AG04450 (cell line): ENCODE measurements around the gene PPP1R37. TPM values are rescaled to one million over a fixed set of nuclear protein-coding genes. Genes with fewer than 3 reads are reported as not detected.

Source experiments
- CTCF ChIA-PET: fragments of 300-600, 350-600 bp; formaldehyde crosslinking; extraction: SDS; loops from one replicate; lab custom pipeline; 2022; ENCODE audit warnings: antibody characterized with exemption, inconsistent platforms; lab: Charles Lee
- POLR2A ChIA-PET: fragments of 350-600 bp; formaldehyde crosslinking; extraction: SDS; loops from one replicate; lab custom pipeline; 2021; ENCODE audit warnings: antibody characterized with exemption, inconsistent platforms; lab: Yijun Ruan, JAX
- DNase-seq: peaks from one replicate; pipeline ENCODE4 v3.0.0-alpha.2; 2011; ENCODE audit warnings: low read depth, low spot score
- H3K27ac ChIP-seq: one replicate; pipeline ENCODE4 v1.5.1; 2012; ENCODE audit warnings: low read depth, low read length, control low read depth
- H3K27me3 ChIP-seq: one replicate; pipeline ENCODE4 v1.6.0; 2012; ENCODE audit warnings: low read length; ENCODE audit not compliant: control insufficient read depth, insufficient read depth
- H3K4me3 ChIP-seq: 2 replicates; pipeline ENCODE4 v1.5.1; 2011; ENCODE audit warnings: mild to moderate bottlenecking, low read depth, low read length, control low read depth
- H3K9me3 ChIP-seq: 2 replicates; pipeline ENCODE4 v1.5.1; 2012; ENCODE audit warnings: low read length; ENCODE audit not compliant: control insufficient read depth, insufficient read depth
- CTCF ChIP-seq: IDR thresholded peaks from 2 replicates; pipeline ENCODE4 v1.5.1; 2011; ENCODE audit warnings: low read depth, low read length, control low read depth, inconsistent platforms
- polyA plus RNA-seq: library from polyadenylated mRNA; depleted of rRNA; stranded (reverse); fragments of >200 nt; gene quantifications from 2 replicates; pipeline ENCODE4 v1.2.3, GENCODE V29; 2011

Gene PPP1R37
- polyA plus RNA-seq, 1 experiment, result 8.6 TPM

GRCh38 chr19:45142016-45142725 is 49.2 kb downstream of the PPP1R37 start:
- no peak overlapping the region for H3K27ac ChIP-seq
- no peak for TF ChIP-seq CTCF
- no peak for DNase-seq
- POLR2A ChIA-PET, result no interaction called here
- CTCF ChIA-PET, result no interaction called here
- no peaks in the 10 kb centered on the region; the same call in 1 of the 2 replicates for H3K9me3 ChIP-seq
- no peaks in the 10 kb centered on the region for H3K27me3 ChIP-seq
- H3K4me3 ChIP-seq, result no peak overlapping the region

- Histone ChIP-seq H3K9me3 (no peaks in the 10 kb centered on the region; the same call in 1 of the 2 replicates), H3K4me3 (no peak overlapping the region), H3K27me3 (no peaks in the 10 kb centered on the region), H3K27ac (no peak overlapping the region)
- TF ChIP-seq CTCF, result no peak
- ChIA-PET POLR2A (no interaction called here), CTCF (no interaction called here)
- no peak for DNase-seq
Measured at GRCh38 chr19:45142726-45143110, 49.7 kb downstream of the PPP1R37 start.

GRCh38 chr19:45144431-45145269 is 51.7 kb downstream of the PPP1R37 start:
- Histone ChIP-seq H3K27ac (no peak overlapping the region), H3K4me3 (no peak overlapping the region), H3K27me3 (no peaks in the 10 kb centered on the region), H3K9me3 (no peaks in the 10 kb centered on the region; the same call in 1 of the 2 replicates)
- ChIA-PET POLR2A (no interaction called here), CTCF (interaction anchor here (0.6 kb wide), 1 partner anchor 64 kb away, joined by 4 read pairs; no protein-coding TSS in a partner anchor)
- no peak for TF ChIP-seq CTCF
- DNase-seq, result no peak

- H3K4me3 ChIP-seq, result no peak overlapping the region
- TF ChIP-seq CTCF, result no peak
- H3K9me3 ChIP-seq, result no peaks in the 10 kb centered on the region; the same call in 1 of the 2 replicates
- CTCF ChIA-PET, result interaction anchor here (0.6 kb wide), 1 partner anchor 17 kb away, joined by 5 read pairs; no protein-coding TSS in a partner anchor
- no peaks in the 10 kb centered on the region for H3K27me3 ChIP-seq
- POLR2A ChIA-PET, result interaction anchor here (0.6 kb wide), 2 partner anchors 107 to 116 kb away, joined by 3 read pairs; no protein-coding TSS in a partner anchor
- DNase-seq, result no peak
- H3K27ac ChIP-seq, result no peak overlapping the region
Measured at GRCh38 chr19:45145270-45146189, 52.6 kb downstream of the PPP1R37 start.
